Measurements from ENCODE around the gene SHOC2. TPM values are rescaled to one million over a fixed set of nuclear protein-coding genes. Genes with fewer than 3 reads are reported as not detected.

SHOC2 gene
- total RNA-seq, 4 donors from 2014 or later: 49.2 to 50.9 (median 50.5) TPM

DNA sequence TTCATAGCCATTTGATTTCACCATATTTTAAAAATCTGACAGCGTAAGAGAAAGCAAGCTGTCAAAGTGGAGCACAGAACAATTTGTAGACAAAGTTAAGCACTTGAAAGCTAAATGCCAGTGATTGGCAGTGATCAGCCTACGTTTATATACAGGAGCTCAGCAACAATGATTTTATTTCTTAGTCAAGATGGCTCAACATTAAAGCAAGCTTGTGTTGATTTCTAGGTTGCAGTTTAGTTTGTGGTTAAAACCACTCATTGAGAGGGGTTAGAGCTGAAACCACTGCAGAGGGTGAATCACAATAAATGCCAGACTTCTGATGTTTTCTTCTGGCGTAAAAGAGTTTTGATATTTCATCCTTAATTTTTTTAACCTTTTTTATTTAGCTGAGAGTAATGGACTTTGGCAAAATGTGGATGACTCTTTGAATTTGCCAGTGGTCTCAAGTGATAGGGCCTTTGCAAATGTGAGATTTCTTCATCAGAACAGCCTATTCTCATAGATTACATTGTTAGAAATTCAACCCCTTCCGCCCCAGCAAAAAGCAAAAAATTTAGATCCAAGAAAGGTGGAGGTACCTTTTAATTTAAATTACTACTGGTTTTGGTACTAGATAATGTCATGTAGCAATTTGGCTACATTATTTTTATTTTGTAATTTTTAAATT lies 73.8 kb downstream of the SHOC2 start:
- no peak for DNase-seq (ENCODE audit: low spot score in 2 of 2)
- Histone ChIP-seq H3K9me3 (no peaks in the 10 kb centered on the region), H3K27ac (peak overlapping the region in 2 of 4 donors; percentile 10 to 13), H3K4me3 (no peak overlapping the region), H3K27me3 (no peaks in the 10 kb centered on the region), H3K4me1 (peaks cover 0 to 34% (median 0%) of the 10 kb centered on the region in 4 donors), H3K36me3 (peaks cover 0 to 9% (median 0%) of the 10 kb centered on the region in 3 donors)
- 52 to 53% methylated on average over 4 of the region's 4 CpGs for WGBS, 2 donors
- TF ChIP-seq CTCF (IDR thresholded peaks at IDR 0.05): no peak
- no peak for TF ChIP-seq POLR2A (IDR thresholded peaks at IDR 0.05)
- TF ChIP-seq EP300 (IDR thresholded peaks at IDR 0.05): no peak

DNA sequence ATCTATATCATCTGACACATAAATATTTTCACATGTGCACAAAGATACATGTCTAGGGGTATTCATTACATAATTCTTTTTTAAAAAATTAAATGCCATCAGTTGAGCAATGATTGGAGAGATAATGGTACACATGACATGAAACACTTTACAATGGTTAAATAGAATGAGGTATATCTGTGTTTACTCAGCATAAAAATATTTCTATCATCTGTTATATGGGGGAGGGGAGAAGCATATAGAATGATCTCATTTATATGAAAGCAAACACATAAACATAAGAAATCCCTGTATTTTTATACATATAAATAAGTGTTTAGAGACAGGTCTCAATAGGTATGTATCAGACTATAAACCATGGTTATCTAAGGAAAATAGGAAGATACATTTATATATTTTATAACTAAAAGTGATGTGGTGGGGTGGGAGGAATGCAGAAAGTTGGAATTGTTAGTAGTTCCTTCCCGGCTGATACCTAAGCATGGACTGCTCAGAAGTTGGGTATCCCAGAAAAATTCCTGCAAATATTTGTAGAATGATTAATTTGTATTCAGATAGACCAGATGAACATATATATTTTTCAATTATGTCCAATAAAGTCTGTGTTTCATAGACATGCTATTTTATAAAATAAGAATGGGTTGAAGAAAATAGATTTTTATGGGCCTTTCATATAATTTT lies 75.1 kb downstream of the SHOC2 start:
- no peak overlapping the region for H3K4me3 ChIP-seq
- WGBS, 2 donors: 95 to 96% methylated on average over 1 of the region's 1 CpG
- no peak overlapping the region for H3K27ac ChIP-seq
- peaks cover 0 to 34% (median 0%) of the 10 kb centered on the region in 4 donors for H3K4me1 ChIP-seq
- H3K36me3 ChIP-seq: peaks cover 0 to 9% (median 0%) of the 10 kb centered on the region in 3 donors
- TF ChIP-seq EP300 (IDR thresholded peaks at IDR 0.05) (no peak), CTCF (IDR thresholded peaks at IDR 0.05) (no peak), POLR2A (IDR thresholded peaks at IDR 0.05) (no peak)
- H3K27me3 ChIP-seq: no peaks in the 10 kb centered on the region
- DNase-seq (ENCODE audit: low spot score in 2 of 2): no peak
- no peaks in the 10 kb centered on the region for H3K9me3 ChIP-seq

DNA sequence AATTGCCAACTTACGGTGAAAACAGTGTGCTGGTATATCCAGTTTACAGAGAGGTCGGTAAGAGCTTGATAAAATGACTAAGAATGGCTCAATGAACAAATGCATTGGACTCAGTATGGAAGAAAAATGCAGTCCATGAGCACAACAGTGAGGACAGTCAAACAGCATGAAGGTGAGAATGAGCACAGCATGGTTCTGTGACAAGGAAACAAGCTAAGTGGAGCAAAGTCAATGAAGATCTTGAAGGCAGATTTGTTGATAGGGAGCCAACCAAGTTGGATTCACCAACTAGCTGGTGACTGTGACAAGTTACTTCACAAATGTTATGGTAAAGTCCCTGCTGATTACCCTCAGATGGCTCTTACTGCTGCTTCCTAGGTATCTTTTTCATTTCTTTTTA lies 75.9 kb downstream of the SHOC2 start:
- WGBS, 2 donors: 80 to 81% methylated on average over 2 of the region's 2 CpGs
- Histone ChIP-seq H3K4me1 (peaks cover 0 to 34% (median 0%) of the 10 kb centered on the region in 4 donors), H3K4me3 (no peak overlapping the region), H3K36me3 (peaks cover 0 to 9% (median 0%) of the 10 kb centered on the region in 3 donors), H3K27ac (no peak overlapping the region), H3K27me3 (no peaks in the 10 kb centered on the region), H3K9me3 (no peaks in the 10 kb centered on the region)
- no peak for DNase-seq (ENCODE audit: low spot score in 2 of 2)
- no peak for TF ChIP-seq CTCF (IDR thresholded peaks at IDR 0.05)
- TF ChIP-seq POLR2A (IDR thresholded peaks at IDR 0.05): no peak
- TF ChIP-seq EP300 (IDR thresholded peaks at IDR 0.05): no peak

DNA sequence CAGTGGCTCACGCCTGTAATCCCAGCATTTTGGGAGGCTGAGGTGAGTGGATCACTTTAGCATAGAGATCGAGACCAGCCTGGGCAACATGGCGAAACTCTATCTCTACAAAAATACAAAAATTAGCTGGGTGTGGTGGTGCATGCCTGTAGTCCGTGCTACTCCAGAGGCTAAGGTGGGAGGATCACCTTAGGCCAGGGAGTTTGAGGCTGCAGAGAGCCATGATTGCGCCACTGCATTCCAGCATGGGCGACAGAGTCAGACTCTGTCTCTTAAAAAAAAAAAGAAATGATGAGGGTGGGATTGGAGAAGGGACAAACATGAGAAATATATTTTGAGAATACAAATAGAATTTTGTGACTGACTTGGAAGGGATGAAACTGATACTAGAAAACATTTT lies 76.9 kb downstream of the SHOC2 start:
- DNase-seq (ENCODE audit: low spot score in 2 of 2): no peak
- WGBS, 2 donors: 96 to 99% methylated on average over 6 of the region's 6 CpGs
- Histone ChIP-seq H3K27ac (no peak overlapping the region), H3K4me1 (peaks cover 0 to 30% (median 0%) of the 10 kb centered on the region in 4 donors), H3K27me3 (no peaks in the 10 kb centered on the region), H3K36me3 (peaks cover 0 to 11% (median 0%) of the 10 kb centered on the region in 3 donors), H3K4me3 (no peak overlapping the region), H3K9me3 (no peaks in the 10 kb centered on the region)
- TF ChIP-seq EP300 (IDR thresholded peaks at IDR 0.05): no peak
- no peak for TF ChIP-seq POLR2A (IDR thresholded peaks at IDR 0.05)
- TF ChIP-seq CTCF (IDR thresholded peaks at IDR 0.05): no peak

DNA sequence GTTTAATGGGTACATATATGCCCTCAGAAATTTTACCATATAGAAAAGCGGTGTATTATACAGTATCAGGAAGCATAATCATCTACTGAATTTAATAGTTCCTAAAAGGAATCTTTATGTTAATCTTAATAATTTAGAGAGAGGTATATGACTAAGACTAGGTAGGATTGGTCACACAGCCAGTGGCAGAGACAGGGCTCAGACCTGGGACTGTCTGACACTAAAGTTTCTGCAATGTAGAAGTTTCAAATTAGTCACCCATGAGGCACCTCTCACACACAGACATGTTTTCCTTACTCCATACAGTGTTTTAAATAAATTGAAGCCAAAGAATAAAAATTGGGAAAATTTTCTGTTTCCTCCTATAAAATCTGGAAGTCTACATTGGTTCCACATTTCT lies 84.6 kb downstream of the SHOC2 start:
- Histone ChIP-seq H3K4me1 (peaks cover 0 to 4% (median 0%) of the 10 kb centered on the region in 4 donors), H3K36me3 (peaks cover 0 to 48% (median 0%) of the 10 kb centered on the region in 3 donors), H3K27me3 (no peaks in the 10 kb centered on the region), H3K27ac (no peak overlapping the region), H3K9me3 (no peaks in the 10 kb centered on the region), H3K4me3 (no peak overlapping the region)
- no peak for DNase-seq (ENCODE audit: low spot score in 2 of 2)
- TF ChIP-seq CTCF (IDR thresholded peaks at IDR 0.05) (no peak), POLR2A (IDR thresholded peaks at IDR 0.05) (no peak), EP300 (IDR thresholded peaks at IDR 0.05) (no peak)
- WGBS, 2 donors: 98% methylated on average over 1 of the region's 1 CpG
